HS-5 (cell line): ENCODE results near the gene C7orf25.
A peak's percentile ranks its signal among the peaks of the same experiment; 100 is the strongest.

Source experiments
- DNase-seq: peaks from one replicate; pipeline ENCODE4 v3.0.0-alpha.2; 2012; ENCODE audit warnings: low read depth

The C7orf25 gene

GRCh38 chr7:42877862-42878261 is 34.0 kb downstream of the C7orf25 start:
- DNase-seq, result no peak

GRCh38 chr7:42876182-42877068 is 35.4 kb downstream of the C7orf25 start:
- DNase-seq, result peak; percentile 36

- DNase-seq, result no peak
Measured at GRCh38 chr7:42869131-42870020, 42.5 kb downstream of the C7orf25 start.

- DNase-seq, result no peak
Measured at GRCh38 chr7:42868480-42868879, 43.4 kb downstream of the C7orf25 start.
